Nephron progenitor cell (in vitro differentiated cells): Measurements from ENCODE around the gene SCCPDH.

Source experiments
- DNase-seq: peaks from one replicate; pipeline ENCODE4 v3.0.0; 2021
- H3K27ac Mint-ChIP-seq: 2 replicates; pipeline ENCODE4 v1.8.0; 2021; ENCODE audit warnings: mild to moderate bottlenecking, moderate library complexity, mixed read lengths
- H3K27me3 Mint-ChIP-seq: 2 replicates; pipeline ENCODE4 v1.8.0; 2021; ENCODE audit warnings: mild to moderate bottlenecking, low read depth, mixed read lengths; ENCODE audit not compliant: poor library complexity
- H3K36me3 Mint-ChIP-seq: 2 replicates; pipeline ENCODE4 v1.8.0; 2021; ENCODE audit warnings: low read depth, mixed read lengths
- H3K4me1 Mint-ChIP-seq: 2 replicates; pipeline ENCODE4 v1.8.0; 2021; ENCODE audit warnings: mixed read lengths
- H3K4me3 Mint-ChIP-seq: 2 replicates; pipeline ENCODE4 v1.8.0; 2021; ENCODE audit warnings: mild to moderate bottlenecking, moderate library complexity, mixed read lengths
- H3K9me3 Mint-ChIP-seq: 2 replicates; pipeline ENCODE4 v1.8.0; 2021; ENCODE audit warnings: mild to moderate bottlenecking, moderate library complexity, mixed read lengths
- TF ChIP-seq, protein P1 (sequence below): fragments of 200-600 bp; sonication (generic); IDR thresholded peaks from 2 replicates; pipeline ENCODE4 v1.5.0; 2021; ENCODE audit warnings: antibody characterized with exemption

SCCPDH gene

DNA sequence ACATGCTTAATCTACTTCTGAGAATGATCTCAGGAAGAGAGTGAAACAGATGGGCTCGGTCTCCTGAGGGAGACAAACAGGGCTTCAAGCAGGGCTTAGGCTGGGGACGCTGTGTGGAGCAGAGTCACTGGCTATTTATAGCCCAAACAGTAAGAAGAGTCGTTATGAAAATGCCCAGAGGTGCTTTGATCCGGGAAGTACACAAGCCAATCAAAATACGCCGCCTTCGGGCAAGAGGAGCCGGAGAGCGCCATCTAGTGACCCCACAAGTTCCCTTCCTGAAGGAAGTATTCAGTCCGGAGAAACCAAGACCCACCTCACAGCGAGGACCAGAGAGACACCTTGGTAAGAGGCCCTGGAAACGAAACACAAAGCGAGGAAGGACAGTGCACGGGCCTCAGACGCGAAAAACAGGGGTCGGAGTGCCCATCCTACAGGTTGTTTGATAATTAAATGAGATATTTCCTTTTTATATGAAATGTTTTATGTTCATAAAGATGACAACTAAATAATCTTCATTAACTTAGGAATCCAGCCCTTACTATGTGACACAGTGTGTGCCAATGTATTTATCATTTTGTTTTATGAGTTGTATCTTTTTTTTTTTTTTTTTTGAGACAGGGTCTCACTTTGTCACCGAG lies 25.0 kb upstream of the SCCPDH start:
- H3K27ac Mint-ChIP-seq: no peak overlapping the region

DNA sequence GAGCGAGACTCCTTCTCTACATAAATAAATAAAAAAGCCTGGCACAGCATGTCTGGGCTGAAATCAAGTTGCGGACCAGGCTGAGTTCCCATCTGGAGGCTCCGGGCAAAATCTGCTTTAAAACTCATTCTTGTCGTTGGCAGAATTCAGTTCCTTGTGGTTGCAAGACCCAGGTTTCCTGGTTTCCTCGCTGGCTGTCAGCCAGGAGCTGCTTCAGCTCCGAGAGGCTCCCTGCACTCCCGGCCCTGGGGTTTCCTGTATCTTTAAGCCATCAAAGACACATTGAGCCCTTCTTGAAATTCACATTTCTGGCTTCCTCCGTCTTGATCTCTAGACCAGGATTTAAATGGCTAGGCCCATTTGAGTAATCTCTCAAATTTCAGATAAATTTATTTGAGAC lies 20.6 kb upstream of the SCCPDH start:
- H3K4me3 Mint-ChIP-seq: no peak overlapping the region
- peaks cover 6% of the 10 kb centered on the region for H3K4me1 Mint-ChIP-seq
- TF ChIP-seq, protein P1, sequence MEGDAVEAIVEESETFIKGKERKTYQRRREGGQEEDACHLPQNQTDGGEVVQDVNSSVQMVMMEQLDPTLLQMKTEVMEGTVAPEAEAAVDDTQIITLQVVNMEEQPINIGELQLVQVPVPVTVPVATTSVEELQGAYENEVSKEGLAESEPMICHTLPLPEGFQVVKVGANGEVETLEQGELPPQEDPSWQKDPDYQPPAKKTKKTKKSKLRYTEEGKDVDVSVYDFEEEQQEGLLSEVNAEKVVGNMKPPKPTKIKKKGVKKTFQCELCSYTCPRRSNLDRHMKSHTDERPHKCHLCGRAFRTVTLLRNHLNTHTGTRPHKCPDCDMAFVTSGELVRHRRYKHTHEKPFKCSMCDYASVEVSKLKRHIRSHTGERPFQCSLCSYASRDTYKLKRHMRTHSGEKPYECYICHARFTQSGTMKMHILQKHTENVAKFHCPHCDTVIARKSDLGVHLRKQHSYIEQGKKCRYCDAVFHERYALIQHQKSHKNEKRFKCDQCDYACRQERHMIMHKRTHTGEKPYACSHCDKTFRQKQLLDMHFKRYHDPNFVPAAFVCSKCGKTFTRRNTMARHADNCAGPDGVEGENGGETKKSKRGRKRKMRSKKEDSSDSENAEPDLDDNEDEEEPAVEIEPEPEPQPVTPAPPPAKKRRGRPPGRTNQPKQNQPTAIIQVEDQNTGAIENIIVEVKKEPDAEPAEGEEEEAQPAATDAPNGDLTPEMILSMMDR: no peak
- DNase-seq: no peak
- no peak overlapping the region for H3K27ac Mint-ChIP-seq
- no peaks in the 10 kb centered on the region for H3K9me3 Mint-ChIP-seq
- peaks cover 1% of the 10 kb centered on the region for H3K27me3 Mint-ChIP-seq
- H3K36me3 Mint-ChIP-seq: no peaks in the 10 kb centered on the region

More for the DNA sequence above, 25.0 kb upstream of the SCCPDH start:
- TF ChIP-seq, protein P1: peak; percentile 86
- Mint-ChIP-seq H3K4me1 (peaks cover 12% of the 10 kb centered on the region), H3K4me3 (peak overlapping the region; percentile 61), H3K36me3 (peaks cover 6% of the 10 kb centered on the region), H3K9me3 (peaks cover 20% of the 10 kb centered on the region), H3K27me3 (peaks cover 3% of the 10 kb centered on the region)
- DNase-seq: peak; percentile 83

DNA sequence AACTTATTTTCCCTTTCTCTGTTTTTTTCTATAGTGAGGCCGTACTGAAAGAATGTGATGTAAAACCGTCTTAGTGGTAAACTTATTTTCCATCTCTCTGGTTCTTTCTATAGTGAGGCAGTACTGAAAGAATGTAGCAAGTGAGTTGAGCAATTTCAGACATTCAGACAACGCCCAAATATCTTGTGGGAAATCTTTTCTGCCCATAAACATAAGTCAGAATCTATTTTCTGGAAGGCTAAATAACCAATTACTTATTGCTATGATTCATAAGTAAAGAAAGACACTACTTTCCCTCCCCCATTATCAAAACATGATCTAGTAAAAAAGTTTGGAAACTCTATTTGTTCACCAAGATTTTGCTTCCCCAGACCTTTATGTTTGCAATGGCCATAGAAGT lies 18.8 kb upstream of the SCCPDH start:
- H3K4me1 Mint-ChIP-seq: no peaks in the 10 kb centered on the region
- no peak for DNase-seq
- no peak overlapping the region for H3K27ac Mint-ChIP-seq
- H3K9me3 Mint-ChIP-seq: peaks cover 8% of the 10 kb centered on the region
- H3K27me3 Mint-ChIP-seq: peaks cover 10% of the 10 kb centered on the region
- TF ChIP-seq, protein P1: no peak
- H3K4me3 Mint-ChIP-seq: no peak overlapping the region
- no peaks in the 10 kb centered on the region for H3K36me3 Mint-ChIP-seq

DNA sequence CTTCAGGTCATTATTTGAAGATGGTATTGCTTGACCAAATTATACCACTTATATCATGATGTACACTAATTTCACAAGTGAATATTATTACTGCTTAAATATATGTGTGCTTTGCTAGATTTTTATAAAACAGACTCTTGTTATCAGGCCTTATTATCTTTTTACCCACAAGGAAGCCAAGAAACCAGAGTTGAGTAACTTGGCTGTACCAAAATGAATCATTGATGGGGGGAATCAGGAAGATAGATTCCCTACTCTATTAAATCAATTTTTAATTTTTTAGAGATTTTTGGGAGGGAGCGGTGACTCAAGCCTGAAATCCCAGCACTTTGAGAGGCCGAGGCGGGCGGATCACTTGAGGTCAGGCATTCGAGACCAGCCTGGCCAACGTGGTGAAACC lies 16.0 kb upstream of the SCCPDH start:
- H3K27me3 Mint-ChIP-seq: peaks cover 22% of the 10 kb centered on the region
- no peak overlapping the region for H3K27ac Mint-ChIP-seq
- no peak overlapping the region for H3K4me3 Mint-ChIP-seq
- TF ChIP-seq, protein P1: no peak
- H3K36me3 Mint-ChIP-seq: no peaks in the 10 kb centered on the region
- no peak for DNase-seq
- H3K4me1 Mint-ChIP-seq: no peaks in the 10 kb centered on the region
- peaks cover 30% of the 10 kb centered on the region for H3K9me3 Mint-ChIP-seq

DNA sequence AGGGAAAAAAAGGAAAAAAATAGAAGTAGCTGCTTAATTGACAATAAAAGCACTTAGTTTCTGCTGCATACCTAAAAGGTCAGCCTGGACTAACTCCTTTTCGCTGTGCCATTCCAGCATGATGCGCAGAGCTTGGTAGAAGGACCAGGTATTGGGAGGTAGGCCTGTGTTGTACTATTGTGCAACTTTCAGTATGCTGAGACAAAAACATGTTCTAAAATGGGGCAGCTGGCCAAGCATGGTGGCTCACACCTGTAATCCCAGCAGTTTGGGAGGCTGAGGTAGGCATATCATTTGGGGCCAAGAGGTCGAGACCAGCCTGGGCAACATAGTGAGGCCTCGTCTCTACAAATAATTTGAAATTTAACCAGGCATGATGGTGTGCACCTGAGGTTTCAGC lies 15.0 kb upstream of the SCCPDH start:
- DNase-seq: no peak
- H3K27ac Mint-ChIP-seq: no peak overlapping the region
- TF ChIP-seq, protein P1: no peak
- peaks cover 35% of the 10 kb centered on the region for H3K9me3 Mint-ChIP-seq
- no peak overlapping the region for H3K4me3 Mint-ChIP-seq
- H3K4me1 Mint-ChIP-seq: no peaks in the 10 kb centered on the region
- H3K36me3 Mint-ChIP-seq: no peaks in the 10 kb centered on the region
- H3K27me3 Mint-ChIP-seq: peaks cover 22% of the 10 kb centered on the region

DNA sequence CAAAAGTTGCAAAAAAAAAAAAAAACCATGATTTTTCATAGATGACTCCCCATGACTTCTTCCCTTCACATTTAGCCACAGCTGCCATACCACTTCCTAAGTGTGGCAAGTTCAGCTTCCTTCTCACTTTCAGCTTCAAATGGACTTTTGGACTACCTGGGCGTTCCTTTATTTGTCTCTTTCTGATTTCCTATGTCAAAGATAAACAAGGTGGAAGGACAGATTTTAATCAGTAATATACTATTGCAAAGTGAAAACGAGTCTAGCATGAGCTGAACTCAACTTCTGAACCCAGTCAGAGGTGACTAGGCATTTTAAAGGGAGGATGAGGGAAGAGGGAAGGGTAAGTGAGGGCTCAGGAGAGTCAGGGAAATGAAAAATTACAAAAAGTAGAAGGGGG lies 14.4 kb upstream of the SCCPDH start:
- H3K27ac Mint-ChIP-seq: no peak overlapping the region
- no peaks in the 10 kb centered on the region for H3K36me3 Mint-ChIP-seq
- H3K27me3 Mint-ChIP-seq: peaks cover 25% of the 10 kb centered on the region
- DNase-seq: no peak
- peaks cover 39% of the 10 kb centered on the region for H3K9me3 Mint-ChIP-seq
- H3K4me3 Mint-ChIP-seq: no peak overlapping the region
- no peaks in the 10 kb centered on the region for H3K4me1 Mint-ChIP-seq
- TF ChIP-seq, protein P1: no peak
